K562 (cell line): ENCODE measurements around the gene MRO. TPM values are rescaled to one million over a fixed set of nuclear protein-coding genes. Genes with fewer than 3 reads are reported as not detected.

Experiments used
- ATAC-seq: fragments of 200-7000 bp; cut with Tn5 transposase; 3 replicates; pipeline ENCODE4 v1.9.1; 2020; ENCODE audit warnings: moderate library complexity
- BruUV-seq: library from RNA; stranded (reverse); fragments of 400-500 nt; replicated peaks from 2 replicates; lab custom pipeline; 2021; lab: Mats Ljungman, UMichigan
- CTCF ChIA-PET: fragments of 300-600 bp; formaldehyde crosslinking; extraction: SDS; loops from one replicate; lab custom pipeline; 2021; ENCODE audit warnings: low intra/inter-chr PET ratio; lab: Yijun Ruan, JAX
- POLR2A ChIA-PET: fragments of 300-600, 350-650 bp; sonication (Branson Sonifier 250); formaldehyde crosslinking; extraction: SDS; loops from one replicate; lab custom pipeline; 2021; ENCODE audit warnings: antibody characterized with exemption, inconsistent platforms; lab: Yijun Ruan, JAX
- DNase-seq, 4 experiments: peaks; one replicate each; pipeline versions ENCODE4 v3.0.0 to v3.0.0-alpha.2; 2011 to 2018; ENCODE audit warnings: low spot score in 3 of 4, mixed read lengths in 3 of 4; ENCODE audit errors: extremely low read depth in 1 of 4
- FAIRE-seq: peaks from 2 replicates; lab custom pipeline; 2011; peaks lifted over from hg19 to GRCh38; lab: Jason Lieb, UNC
- H2AFZ ChIP-seq: 2 replicates; pipeline ENCODE4 v1.6.0; 2011; ENCODE audit warnings: low read depth, low read length, control low read depth, inconsistent platforms
- H3K27ac ChIP-seq: fragments of 200-600 bp; 3 replicates; pipeline ENCODE4 v1.8.0; 2011; ENCODE audit warnings: low read depth, mild to moderate bottlenecking, control low read depth, inconsistent platforms, low read length, moderate library complexity, mixed read lengths; ENCODE audit errors: extremely low read depth
- H3K27me3 ChIP-seq, 2 experiments: fragments of 300-600 bp in 1 of 2; 2 replicates in 1 of 2; 3 replicates in 1 of 2; pipeline versions ENCODE4 v1.6.0 to v1.8.0; 2011; ENCODE audit warnings: inconsistent platforms in 2 of 2, low read length in 2 of 2, mild to moderate bottlenecking in 1 of 2, mixed read lengths in 1 of 2, moderate library complexity in 1 of 2; ENCODE audit not compliant: control insufficient read depth in 2 of 2, insufficient read depth in 2 of 2
- H3K36me3 ChIP-seq: fragments of 300-600 bp; 3 replicates; pipeline ENCODE4 v1.8.0; 2011; ENCODE audit warnings: mild to moderate bottlenecking, low read length, inconsistent platforms; ENCODE audit not compliant: control insufficient read depth, insufficient read depth
- H3K4me1 ChIP-seq, 2 experiments: fragments of 200-600 bp in 1 of 2; replicated peaks in 1 of 2; 2 replicates in 1 of 2; 3 replicates in 1 of 2; pipeline versions ENCODE4 v1.5.1 to v1.8.0; 2011; ENCODE audit warnings: inconsistent platforms in 2 of 2, low read length in 2 of 2, mild to moderate bottlenecking in 1 of 2, mixed read lengths in 1 of 2, moderate library complexity in 1 of 2; ENCODE audit not compliant: control insufficient read depth in 2 of 2, insufficient read depth in 2 of 2
- H3K4me2 ChIP-seq: 2 replicates; pipeline ENCODE4 v1.6.1; 2011; ENCODE audit warnings: low read length, control low read depth, inconsistent platforms, mixed read lengths; ENCODE audit not compliant: insufficient read depth
- H3K4me3 ChIP-seq: fragments of 200-600 bp; sonication (generic), shearing (Covaris generic); 2 replicates; pipeline ENCODE4 v1.5.1; 2016; ENCODE audit warnings: control low read depth, inconsistent platforms
- H3K79me2 ChIP-seq: fragments of 200-600 bp; 3 replicates; pipeline ENCODE4 v1.8.0; 2011; ENCODE audit warnings: low read length, inconsistent platforms; ENCODE audit not compliant: control insufficient read depth, insufficient read depth
- H3K9ac ChIP-seq, 2 experiments: 2 replicates each; pipeline versions ENCODE4 v1.6.0 to v1.6.1; 2011; ENCODE audit warnings: low read depth in 2 of 2, low read length in 2 of 2, control low read depth in 1 of 2, inconsistent platforms in 1 of 2, mild to moderate bottlenecking in 1 of 2, mixed read lengths in 1 of 2; ENCODE audit not compliant: insufficient read depth in 1 of 2
- H3K9me1 ChIP-seq: one replicate; pipeline ENCODE4 v1.6.0; 2011; ENCODE audit warnings: inconsistent platforms, mild to moderate bottlenecking, low read length, moderate library complexity; ENCODE audit not compliant: control insufficient read depth, insufficient read depth
- H3K9me3 ChIP-seq: replicated peaks from 2 replicates; pipeline ENCODE4 v1.5.1; 2011; ENCODE audit warnings: low read depth, low read length, inconsistent platforms; ENCODE audit not compliant: control insufficient read depth, insufficient read depth
- H4K20me1 ChIP-seq: replicated peaks from 2 replicates; pipeline ENCODE4 v1.6.1; 2011; ENCODE audit warnings: low read length, inconsistent platforms, mixed read lengths; ENCODE audit not compliant: control insufficient read depth, insufficient read depth
- HMGXB4 ChIP-seq: sonication (generic); formaldehyde crosslinking; IDR thresholded peaks from 2 replicates; pipeline ENCODE4 v1.8.1; 2023; ENCODE audit warnings: mild to moderate bottlenecking, missing genetic modification reagents
- IRF1 ChIP-seq: sonication (generic); formaldehyde crosslinking; IDR thresholded peaks from 2 replicates; pipeline ENCODE4 v1.8.0; 2022; ENCODE audit warnings: missing genetic modification reagents, mild to moderate bottlenecking, borderline replicate concordance
- MAX ChIP-seq: sonication (generic); formaldehyde crosslinking; IDR thresholded peaks from 2 replicates; pipeline ENCODE4 v1.9.0; 2022; ENCODE audit warnings: mild to moderate bottlenecking, missing genetic modification reagents
- NCOA2 ChIP-seq, 2 experiments: fragments of 450-650 bp; IDR thresholded peaks; 2 replicates each; pipeline ENCODE4 v1.6.1; 2018; ENCODE audit warnings: mild to moderate bottlenecking in 2 of 2, moderate library complexity in 1 of 2; ENCODE audit not compliant: partially characterized antibody in 2 of 2
- TCF7L2 ChIP-seq: fragments of 150-350 bp; IDR thresholded peaks from 2 replicates; pipeline ENCODE4 v1.6.1; 2016; ENCODE audit warnings: low read depth, mild to moderate bottlenecking, low read length, moderate library complexity
- WHSC1 ChIP-seq: IDR thresholded peaks from one replicate; pipeline ENCODE4 v1.6.1; 2012; ENCODE audit warnings: low read length, control low read depth, inconsistent platforms
- ZNF184 ChIP-seq: sonication (generic); formaldehyde crosslinking; IDR thresholded peaks from 2 replicates; pipeline ENCODE4 v1.5.0; 2020; ENCODE audit warnings: missing genetic modification reagents
- WGBS: fragments of 100-300 bp; shearing (Covaris generic); methylation state at CpG from one replicate; pipeline ENCODE4 v1.1.6; 2016; ENCODE audit warnings: low coverage, mixed read lengths; ENCODE audit not compliant: insufficient coverage; ENCODE audit errors: missing lambda C conversion rate; 5-methylcytosine and 5-hydroxymethylcytosine counted together
- in situ Hi-C: fragments of 300-500 bp; cut with MboI; formaldehyde crosslinking; loops from 4 replicates; pipeline ENCODE4 v1.15.0; 2018; ENCODE audit warnings: inconsistent platforms, mixed read lengths
- intact Hi-C: fragments of 100-400 bp; cut with micrococcal nuclease; formaldehyde crosslinking; loops from 2 replicates; pipeline ENCODE4 v1.14.2; 2022
- polyA plus RNA-seq, 8 experiments: library from polyadenylated mRNA; depleted of rRNA in 4 of 8; stranded (reverse) in 5 of 8; unstranded in 3 of 8; fragments of >200 nt; fragmentation: Nextera tagmentation in 2 of 8; fragmentation: Illumina TruSeq in 1 of 8; extraction: Ambion mirVana in 2 of 8; extraction: Trizol in 1 of 8; gene quantifications; 2 replicates each; pipeline versions ENCODE4 v1.2.1 to v1.2.3, GENCODE V29; 2011 to 2014; ENCODE audit warnings: inconsistent platforms in 1 of 8, missing spikeins in 1 of 8
- total RNA-seq, 7 experiments: library from RNA; depleted of rRNA in 6 of 7; stranded (reverse); fragments of >200 nt in 6 of 7; fragmentation: Illumina TruSeq in 2 of 7; extraction: Trizol in 2 of 7; gene quantifications; 2 replicates each; pipeline versions ENCODE4 v1.2.1 to v1.2.3, GENCODE V29; 2011 to 2021; ENCODE audit warnings: low replicate concordance in 1 of 7

The MRO gene
- total and polyA plus RNA-seq, 9 of the 15 experiments (the other 6 are each of a cell fraction or from before 2014, with no cell fraction given): 0.06 TPM; not detected in 8

- Histone ChIP-seq H3K36me3 (no peaks in the 10 kb centered on the region), H3K27me3 (no peaks in the 10 kb centered on the region), H3K4me2 (no peak overlapping the region), H3K4me1 (peaks cover 0 to 6% of the 10 kb centered on the region in 2 experiments; a peak in 3 of 5 replicates), H3K9me1 (no peaks in the 10 kb centered on the region), H3K79me2 (no peaks in the 10 kb centered on the region), H2AFZ (no peak overlapping the region), H3K27ac (no peak overlapping the region), H3K4me3 (no peak overlapping the region), H4K20me1 (no peaks in the 10 kb centered on the region), H3K9me3 (no peaks in the 10 kb centered on the region), H3K9ac (no peak overlapping the region)
- no peak for TF ChIP-seq IRF1 (CRISPR knock-in tag)
- no peak for TF ChIP-seq MAX (CRISPR knock-in tag)
- no peak for TF ChIP-seq TCF7L2
- no peak for TF ChIP-seq HMGXB4
- TF ChIP-seq ZNF184 (CRISPR knock-in tag): no peak
- no peak for TF ChIP-seq WHSC1
- no peak for TF ChIP-seq NCOA2 (IDR thresholded peaks at IDR 0.05; ENCODE audit: partially characterized antibody in 2 of 2)
- WGBS: 39% methylated on average over 4 of the region's 5 CpGs
- intact Hi-C loops: no loop called here
- BruUV-seq: no TSS peak
- CTCF ChIA-PET: no interaction called here
- FAIRE-seq: no peak
- POLR2A ChIA-PET: no interaction called here
- in situ Hi-C loops: no loop called here
- ATAC-seq: no peak
- DNase-seq: no peak
Measured at GRCh38 chr18:50850307-50851065, 30.7 kb upstream of the MRO start.
